AML-193 (cell line): Measurements from ENCODE around the gene TOX2.

Experiments used
- DNase-seq, 2 experiments: peaks; one replicate each; lab custom pipeline; 2025; lab: John Stamatoyannopoulos, UW

TOX2 gene

GRCh38 chr20:43940518-43941225 is 26.0 kb downstream of the TOX2 start:
- DNase-seq: no peak

DNA sequence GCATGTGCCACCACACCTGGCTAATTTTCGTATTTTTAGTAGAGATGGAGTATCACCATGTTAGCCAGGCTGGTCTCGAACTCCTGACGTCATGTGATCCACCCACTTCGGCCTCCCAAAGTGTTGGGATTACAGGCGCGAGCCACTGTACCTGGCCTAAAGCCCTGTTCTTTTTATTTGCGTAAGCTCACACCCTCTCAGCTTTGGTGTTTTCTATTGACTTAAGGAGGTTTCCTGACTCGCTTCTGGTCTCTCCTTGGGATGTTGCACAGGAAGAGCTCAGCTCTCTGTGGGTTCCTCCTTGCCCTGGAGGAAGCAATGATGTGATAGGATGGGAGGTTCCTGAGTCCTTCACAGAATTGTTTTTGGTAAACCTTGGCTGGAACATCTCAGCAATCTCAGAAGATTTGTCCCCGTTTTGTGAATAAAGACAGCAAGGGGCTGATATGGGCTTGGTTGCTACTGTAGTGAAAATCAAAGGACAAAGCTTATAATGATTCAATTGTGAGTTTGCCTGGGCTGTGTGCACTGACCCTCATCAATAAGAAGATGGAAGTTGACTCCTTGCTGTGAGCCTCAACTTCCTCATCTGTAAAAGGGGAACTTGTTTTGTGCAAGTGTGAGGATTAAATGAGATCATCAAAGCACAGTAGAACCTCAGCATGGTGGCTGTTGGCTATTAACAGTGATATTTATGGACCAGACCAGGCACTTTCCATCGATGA is 27.0 kb downstream of the TOX2 start:
- DNase-seq: peak; percentile 78 to 79

DNA sequence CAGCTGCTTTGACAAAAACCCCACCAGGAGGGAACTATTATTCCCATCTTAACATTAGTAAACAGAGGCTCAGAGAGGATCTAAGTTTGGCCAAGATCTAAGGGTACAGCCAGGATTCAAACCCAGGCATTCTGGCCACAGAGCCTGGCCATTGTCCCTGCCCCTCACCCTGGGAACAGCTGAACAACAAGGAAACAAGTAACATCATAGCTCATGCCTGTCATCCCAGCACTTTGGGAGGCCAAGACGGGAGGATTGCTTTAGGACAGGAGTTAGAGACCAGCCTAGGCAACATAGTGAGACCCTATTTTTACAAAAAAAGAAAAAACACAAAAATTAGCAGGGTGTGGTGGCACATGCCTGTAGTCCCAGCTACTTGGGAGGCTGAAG is 27.5 kb downstream of the TOX2 start:
- no peak for DNase-seq

GRCh38 chr20:43942667-43943285 is 28.1 kb downstream of the TOX2 start:
- peak; percentile 88 to 90 for DNase-seq

DNA sequence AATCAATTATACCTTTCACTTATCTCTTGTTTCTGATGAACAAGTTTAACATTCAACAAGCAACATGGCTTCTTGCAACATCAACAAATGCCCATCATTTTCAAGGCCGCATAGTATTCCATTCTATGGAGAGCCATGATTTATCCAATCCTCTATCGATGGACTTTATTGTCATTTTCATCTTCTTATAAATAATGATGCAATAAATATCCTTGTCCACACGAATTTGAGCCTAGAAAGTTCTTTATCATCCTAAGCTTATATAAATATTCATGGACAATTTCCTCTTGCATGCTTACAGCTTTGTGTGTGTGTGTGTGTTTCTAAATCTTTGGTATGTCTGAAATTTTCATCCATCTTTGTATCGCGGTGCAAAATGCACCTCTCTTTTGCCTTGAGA is 29.1 kb downstream of the TOX2 start:
- DNase-seq: no peak

DNA sequence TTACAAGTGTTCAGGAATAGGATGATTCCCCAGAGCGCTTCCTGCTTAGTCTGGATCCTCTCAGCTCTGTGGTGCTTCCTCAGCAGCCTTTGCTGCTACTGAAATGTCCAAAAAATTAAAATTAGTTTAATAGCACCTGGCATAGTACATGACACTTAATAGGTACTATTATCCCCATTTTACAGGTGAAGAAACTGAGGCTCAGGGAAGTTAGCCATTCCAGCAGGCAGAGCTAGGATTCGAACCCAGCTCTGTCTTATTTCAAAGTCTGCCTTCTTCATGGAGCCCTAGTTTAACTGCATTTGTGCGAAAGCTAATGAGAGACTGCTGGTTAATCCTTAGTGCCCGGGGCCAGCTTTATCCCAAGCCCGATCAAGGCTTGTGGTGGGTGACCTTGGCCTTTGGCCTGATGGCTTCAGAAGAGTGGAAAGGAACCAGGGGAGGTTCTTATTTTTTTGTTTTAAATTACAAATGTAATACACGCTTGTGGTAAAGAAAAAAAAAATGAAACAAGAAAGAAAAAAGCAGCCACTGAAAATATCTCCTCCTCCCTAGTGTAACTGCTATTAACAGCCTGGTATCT is 30.1 kb downstream of the TOX2 start:
- no peak for DNase-seq

DNA sequence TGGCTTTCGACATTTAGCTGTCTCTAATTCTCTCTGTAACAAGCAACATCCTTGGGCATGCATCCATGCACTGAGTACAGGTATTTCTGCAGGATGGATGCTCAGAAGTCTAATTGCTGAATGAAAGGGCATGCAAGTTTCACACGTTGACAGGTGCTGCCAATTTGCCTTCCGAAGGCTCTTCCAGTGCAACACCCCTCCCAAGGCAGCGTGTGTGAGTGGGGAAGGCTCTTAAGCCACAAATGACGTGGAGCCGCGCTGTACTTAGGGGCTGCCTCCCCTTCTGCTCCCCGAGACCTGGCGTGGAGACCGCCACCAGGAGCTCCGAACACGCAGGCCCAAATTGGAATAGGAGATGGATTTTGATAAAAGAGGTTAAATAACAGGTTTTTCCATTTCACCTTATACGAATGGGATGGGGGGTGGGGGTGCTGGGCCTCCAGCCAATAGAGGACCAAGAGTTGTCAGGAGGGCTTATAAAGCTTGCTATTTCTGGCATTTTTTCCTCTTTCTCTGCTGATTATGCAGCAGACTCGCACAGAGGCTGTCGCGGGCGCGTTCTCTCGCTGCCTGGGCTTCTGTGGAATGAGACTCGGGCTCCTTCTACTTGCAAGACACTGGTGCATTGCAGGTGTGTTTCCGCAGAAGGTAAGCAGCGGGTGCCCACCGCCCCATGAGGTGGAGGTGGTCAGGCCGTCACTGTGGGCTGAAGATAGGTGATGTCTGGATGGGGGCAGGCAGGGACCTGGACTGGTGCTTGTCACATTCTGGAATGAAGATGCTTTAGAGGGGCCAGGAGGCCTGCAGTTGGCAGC is 30.9 kb downstream of the TOX2 start:
- DNase-seq: no peak

- no peak for DNase-seq
Observed at GRCh38 chr20:43946206-43946491, 31.5 kb downstream of the TOX2 start.

DNA sequence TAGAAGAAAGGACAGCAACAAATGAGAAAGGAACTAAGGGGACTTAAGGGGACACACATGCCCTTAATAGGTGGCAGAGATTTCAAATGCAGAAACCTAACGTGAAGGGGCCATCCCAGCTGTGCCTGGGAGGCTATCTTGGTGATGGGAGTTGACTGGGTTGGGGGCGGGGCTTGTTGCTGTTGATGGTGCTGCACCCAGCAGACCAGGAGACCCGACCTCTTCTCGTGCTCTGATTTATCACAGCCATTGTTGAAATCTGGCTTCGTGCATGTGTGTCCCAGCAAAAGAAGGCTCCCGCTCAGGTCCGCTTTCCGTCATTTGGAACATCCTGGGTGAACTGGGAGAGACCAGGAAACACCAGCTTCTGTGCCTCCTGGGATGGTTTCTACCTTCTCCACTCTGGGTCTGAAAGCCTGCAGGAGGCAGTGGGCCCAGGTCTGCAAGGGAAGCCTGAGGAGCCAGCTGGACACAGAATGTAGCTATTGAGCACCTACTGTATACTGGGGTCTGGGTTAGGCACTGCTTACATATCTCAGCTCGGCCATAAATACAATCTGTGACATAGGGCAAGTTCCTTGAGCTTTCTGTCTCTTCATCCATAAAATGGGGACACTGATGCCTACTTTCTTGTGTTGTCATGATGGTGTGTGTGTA is 32.1 kb downstream of the TOX2 start:
- no peak for DNase-seq

GRCh38 chr20:43947316-43947710 is 32.7 kb downstream of the TOX2 start:
- DNase-seq: no peak

DNA sequence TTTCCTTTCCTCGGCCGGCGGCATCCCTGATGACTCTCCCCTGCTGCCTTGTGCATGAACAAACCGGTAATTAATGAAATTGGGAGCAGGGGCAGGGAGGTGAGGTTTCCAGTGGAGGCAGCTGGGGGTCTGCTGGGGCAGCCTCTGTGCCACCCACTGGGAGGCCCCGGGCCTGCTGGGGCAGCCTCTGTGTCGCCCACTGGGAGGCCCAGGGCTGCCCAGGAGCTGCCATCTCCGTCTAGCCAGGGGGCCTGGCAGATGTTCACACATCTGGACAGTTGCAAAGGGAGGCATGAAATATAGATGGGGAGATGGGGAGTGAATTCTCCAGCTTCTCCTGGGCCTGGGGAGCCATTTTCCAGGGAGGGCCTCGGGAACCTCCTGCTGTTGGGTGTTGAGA is 33.8 kb downstream of the TOX2 start:
- DNase-seq: no peak

DNA sequence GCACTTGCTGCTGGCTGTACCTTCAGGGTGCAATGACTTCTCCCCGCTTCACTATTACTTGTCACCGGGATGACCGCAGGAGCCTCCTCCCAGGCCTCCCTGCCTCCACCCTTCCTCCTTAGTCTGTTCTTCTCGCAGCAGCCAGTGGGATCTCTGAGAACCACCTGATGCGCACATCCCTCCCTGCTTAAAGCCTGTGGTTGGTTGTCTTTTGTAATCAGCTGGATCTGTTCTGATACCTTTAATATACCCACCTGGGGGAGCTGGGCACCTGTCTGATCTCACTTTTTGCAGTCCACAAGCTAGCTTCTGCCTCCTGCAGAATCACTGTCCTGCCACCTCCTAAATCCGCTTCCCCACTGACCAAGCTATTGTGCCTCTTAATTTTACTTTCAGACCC is 34.6 kb downstream of the TOX2 start:
- no peak for DNase-seq

DNA sequence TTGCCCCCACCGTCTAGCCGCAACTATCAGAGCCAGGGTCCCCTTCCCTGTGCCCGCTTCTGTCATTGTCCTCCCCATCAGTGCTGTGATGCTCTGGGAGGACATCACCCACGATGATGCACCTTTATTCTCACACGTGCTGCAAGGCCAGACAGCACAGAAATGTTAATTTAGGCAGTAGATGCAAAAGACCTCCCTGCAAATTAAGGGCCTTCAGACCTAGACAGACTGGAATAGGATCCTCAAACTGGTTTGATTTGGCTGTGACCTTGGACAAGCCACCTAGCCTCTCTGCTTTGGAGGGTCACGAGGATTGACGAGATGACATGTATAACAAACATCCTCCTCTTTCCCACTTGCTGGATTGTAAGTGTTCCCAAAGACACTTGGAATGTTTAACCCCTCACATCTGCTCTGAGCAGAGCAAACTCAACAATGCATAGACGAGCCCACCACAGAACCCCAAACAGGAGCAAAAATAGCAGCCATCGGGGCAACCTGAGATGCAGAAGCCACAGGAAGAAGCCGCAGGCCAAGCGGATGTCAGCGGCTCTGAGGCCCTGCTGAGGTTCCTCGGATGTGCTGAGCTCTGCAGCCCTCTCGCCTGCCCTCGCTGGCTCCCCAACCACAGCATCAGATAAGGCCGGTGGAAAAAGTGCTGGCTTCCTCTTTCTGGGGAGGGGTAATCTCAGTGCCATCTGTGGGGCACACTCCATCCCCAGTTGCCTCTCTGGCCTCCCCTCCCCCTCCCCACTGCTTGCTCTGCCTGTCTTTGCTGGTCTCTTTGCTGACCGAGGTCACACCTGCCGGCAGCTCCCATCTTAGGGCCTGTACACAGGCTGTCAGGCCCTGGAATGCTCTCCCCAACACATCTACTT is 35.3 kb downstream of the TOX2 start:
- peak; percentile 61 to 70 for DNase-seq

- DNase-seq: no peak
Observed at GRCh38 chr20:43953919-43954592, 39.4 kb downstream of the TOX2 start.

GRCh38 chr20:43954704-43955061 is 40.0 kb downstream of the TOX2 start:
- no peak for DNase-seq

GRCh38 chr20:43955062-43955749 is 40.6 kb downstream of the TOX2 start:
- peak; percentile 67 to 81 for DNase-seq

GRCh38 chr20:43955750-43956191 is 41.1 kb downstream of the TOX2 start:
- no peak for DNase-seq

DNA sequence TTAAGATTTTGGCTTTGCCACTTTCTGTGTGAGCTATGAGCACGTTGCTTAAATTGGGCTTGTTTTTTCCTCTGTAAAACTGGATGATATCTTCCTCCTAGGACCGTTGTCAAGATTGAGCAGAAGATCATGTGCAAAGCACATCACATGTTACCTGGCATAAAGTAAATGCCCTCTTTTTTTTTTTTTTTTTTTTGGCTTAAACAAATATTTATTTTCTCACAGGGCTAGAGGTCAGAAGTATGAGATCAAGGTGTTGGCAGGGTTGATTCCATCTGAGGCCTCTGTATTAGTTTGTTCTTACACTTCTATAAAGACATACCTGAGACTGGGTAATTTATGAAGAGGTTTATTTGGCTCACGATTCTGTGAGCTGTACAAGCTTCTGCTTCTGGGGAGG is 42.7 kb downstream of the TOX2 start:
- no peak for DNase-seq

- no peak for DNase-seq
Observed at GRCh38 chr20:43958626-43959025, 44.0 kb downstream of the TOX2 start.
